K562 (cell line): Measurements from ENCODE around the gene ETFBKMT. TPM values are rescaled to one million over a fixed set of nuclear protein-coding genes. Genes with fewer than 3 reads are reported as not detected.

Source experiments
- ADNP ChIP-seq: fragments of 200-800 bp; sonication (Bioruptor generic); IDR thresholded peaks from 2 replicates; pipeline ENCODE4 v1.6.1; 2016; ENCODE audit warnings: missing genetic modification characterization, missing compliant biosample characterization
- CHD7 ChIP-seq: fragments of 200-600 bp; sonication (generic); IDR thresholded peaks from one replicate; pipeline ENCODE4 v1.6.1; 2012; ENCODE audit warnings: mild to moderate bottlenecking, low read depth, low read length, inconsistent platforms
- CTCF ChIP-seq, 3 experiments: IDR thresholded peaks in 2 of 3; conservative IDR thresholded peaks in 1 of 3; 2 replicates each; pipeline ENCODE4 v1.5.1; 2011 to 2012; ENCODE audit warnings: low read length in 3 of 3, mild to moderate bottlenecking in 3 of 3, control low read depth in 2 of 3, improper control_type of control experiment in 1 of 3, inconsistent platforms in 1 of 3, low read depth in 1 of 3, mixed read lengths in 1 of 3, moderate library complexity in 1 of 3; ENCODE audit not compliant: insufficient read depth in 2 of 3
- EWSR1 ChIP-seq: fragments of 450-650 bp; IDR thresholded peaks from 2 replicates; pipeline ENCODE4 v1.6.1; 2018; ENCODE audit warnings: borderline replicate concordance, mild to moderate bottlenecking, low read depth, moderate library complexity; ENCODE audit not compliant: partially characterized antibody
- GABPB2 ChIP-seq: fragments of 250-450 bp; sonication (Bioruptor Pico); conservative IDR thresholded peaks from 2 replicates; pipeline ENCODE4 v1.5.1; 2021; ENCODE audit warnings: mild to moderate bottlenecking
- NONO ChIP-seq, 2 experiments: fragments of 200-400 bp in 1 of 2; fragments of 450-650 bp in 1 of 2; formaldehyde crosslinking in 1 of 2; IDR thresholded peaks; 2 replicates each; pipeline ENCODE4 v1.6.1; 2017; ENCODE audit warnings: low read depth in 2 of 2, mild to moderate bottlenecking in 2 of 2, moderate library complexity in 2 of 2, low read length in 1 of 2
- RNF2 ChIP-seq: sonication (generic); IDR thresholded peaks from 2 replicates; pipeline ENCODE4 v1.6.1; 2016
- TFAM ChIP-seq: fragments of 250-450 bp; sonication (Bioruptor Pico); conservative IDR thresholded peaks from 2 replicates; pipeline ENCODE4 v1.5.0; 2021; ENCODE audit warnings: mild to moderate bottlenecking, moderate library complexity
- polyA plus RNA-seq, 8 experiments: library from polyadenylated mRNA; depleted of rRNA in 4 of 8; stranded (reverse) in 5 of 8; unstranded in 3 of 8; fragments of >200 nt; fragmentation: Nextera tagmentation in 2 of 8; fragmentation: Illumina TruSeq in 1 of 8; extraction: Ambion mirVana in 2 of 8; extraction: Trizol in 1 of 8; gene quantifications; 2 replicates each; pipeline versions ENCODE4 v1.2.1 to v1.2.3, GENCODE V29; 2011 to 2014; ENCODE audit warnings: inconsistent platforms in 1 of 8, missing spikeins in 1 of 8
- total RNA-seq, 7 experiments: library from RNA; depleted of rRNA in 6 of 7; stranded (reverse); fragments of >200 nt in 6 of 7; fragmentation: Illumina TruSeq in 2 of 7; extraction: Trizol in 2 of 7; gene quantifications; 2 replicates each; pipeline versions ENCODE4 v1.2.1 to v1.2.3, GENCODE V29; 2011 to 2021; ENCODE audit warnings: low replicate concordance in 1 of 7

Gene ETFBKMT
- total and polyA plus RNA-seq, 9 of the 15 experiments (the other 6 are each of a cell fraction or from before 2014, with no cell fraction given) = 0.18 to 1.7 (median 0.96) TPM

- no peak for TF ChIP-seq CHD7
- 0 out of 2 replicates have a peak, but pooled peaks have one; percentile 35 for TF ChIP-seq ADNP (tag)
- TF ChIP-seq GABPB2 (CRISPR knock-in tag) = no peak
- no peak for TF ChIP-seq TFAM (CRISPR knock-in tag)
- TF ChIP-seq RNF2 = 0 out of 2 replicates have a peak, but pooled peaks have one; percentile 26
- TF ChIP-seq NONO (IDR thresholded peaks at IDR 0.05; ENCODE audit: low read depth in 2 of 2, low read length in 1 of 2) = no peak
- peak; percentile 81 to 88 (median 86) for TF ChIP-seq CTCF (IDR thresholded peaks at IDR 0.05 in 2 of 3, conservative IDR thresholded peaks at IDR 0.05 in 1 of 3; ENCODE audit: insufficient read depth in 2 of 3, low read depth in 1 of 3, low read length in 3 of 3)
- TF ChIP-seq EWSR1 = no peak
Observed at GRCh38 chr12:31682136-31682962, 22.9 kb downstream of the ETFBKMT start (continued).
